GM21423 (cell line): ENCODE measurements around the gene APLN.

Experiments
- ATAC-seq: cut with Tn5 transposase; IDR thresholded peaks from one replicate; pipeline ENCODE4 v1.9.1; 2021; ENCODE audit warnings: mild to moderate bottlenecking, moderate library complexity; ENCODE audit not compliant: unreplicated experiment

APLN gene

GRCh38 chrX:129642641-129643040 is 12.1 kb downstream of the APLN start:
- no peak for ATAC-seq

- no peak for ATAC-seq
Observed at GRCh38 chrX:129641941-129642340, 12.8 kb downstream of the APLN start.

GRCh38 chrX:129641469-129641868 is 13.3 kb downstream of the APLN start:
- no peak for ATAC-seq

- ATAC-seq = no peak
Observed at GRCh38 chrX:129640737-129641136, 14.0 kb downstream of the APLN start.

GRCh38 chrX:129638917-129639316 is 15.8 kb downstream of the APLN start:
- no peak for ATAC-seq

- no peak for ATAC-seq
Observed at GRCh38 chrX:129637217-129638109, 17.3 kb downstream of the APLN start.

- no peak for ATAC-seq
Observed at GRCh38 chrX:129636175-129636681, 18.5 kb downstream of the APLN start.

GRCh38 chrX:129634541-129634940 is 20.2 kb downstream of the APLN start:
- no peak for ATAC-seq

- ATAC-seq = no peak
Observed at GRCh38 chrX:129632443-129632842, 22.3 kb downstream of the APLN start.

GRCh38 chrX:129631849-129632248 is 22.9 kb downstream of the APLN start:
- no peak for ATAC-seq

GRCh38 chrX:129629837-129630236 is 24.9 kb downstream of the APLN start:
- ATAC-seq = no peak

- no peak for ATAC-seq
Observed at GRCh38 chrX:129626026-129626425, 28.7 kb downstream of the APLN start.

- ATAC-seq = no peak
Observed at GRCh38 chrX:129622757-129623301, 31.9 kb downstream of the APLN start.

- ATAC-seq = no peak
Observed at GRCh38 chrX:129618997-129619396, 35.8 kb downstream of the APLN start.

GRCh38 chrX:129617420-129617819 is 37.3 kb downstream of the APLN start:
- no peak for ATAC-seq

GRCh38 chrX:129614481-129615255 is 40.1 kb downstream of the APLN start:
- no peak for ATAC-seq

- ATAC-seq = no peak
Observed at GRCh38 chrX:129613596-129613995, 41.2 kb downstream of the APLN start.

GRCh38 chrX:129612396-129612795 is 42.4 kb downstream of the APLN start:
- ATAC-seq = no peak

GRCh38 chrX:129609395-129609794 is 45.4 kb downstream of the APLN start:
- no peak for ATAC-seq

- ATAC-seq = no peak
Observed at GRCh38 chrX:129608496-129608895, 46.3 kb downstream of the APLN start.

GRCh38 chrX:129606918-129607317 is 47.8 kb downstream of the APLN start:
- peak; percentile 41 for ATAC-seq
